Loucy (cell line): ENCODE measurements around the gene MBD6.

ENCODE experiments used
- CTCF ChIP-seq: fragments of 200-600 bp; sonication (generic); conservative IDR thresholded peaks from 2 replicates; pipeline ENCODE4 v1.5.1; 2014; ENCODE audit warnings: mild to moderate bottlenecking, antibody characterized with exemption, low read length
- EZH2phosphoT487 ChIP-seq: fragments of 200-600 bp; IDR thresholded peaks from 2 replicates; pipeline ENCODE4 v1.6.1; 2018; ENCODE audit warnings: antibody characterized with exemption, mild to moderate bottlenecking, moderate library complexity, borderline replicate concordance

DNA sequence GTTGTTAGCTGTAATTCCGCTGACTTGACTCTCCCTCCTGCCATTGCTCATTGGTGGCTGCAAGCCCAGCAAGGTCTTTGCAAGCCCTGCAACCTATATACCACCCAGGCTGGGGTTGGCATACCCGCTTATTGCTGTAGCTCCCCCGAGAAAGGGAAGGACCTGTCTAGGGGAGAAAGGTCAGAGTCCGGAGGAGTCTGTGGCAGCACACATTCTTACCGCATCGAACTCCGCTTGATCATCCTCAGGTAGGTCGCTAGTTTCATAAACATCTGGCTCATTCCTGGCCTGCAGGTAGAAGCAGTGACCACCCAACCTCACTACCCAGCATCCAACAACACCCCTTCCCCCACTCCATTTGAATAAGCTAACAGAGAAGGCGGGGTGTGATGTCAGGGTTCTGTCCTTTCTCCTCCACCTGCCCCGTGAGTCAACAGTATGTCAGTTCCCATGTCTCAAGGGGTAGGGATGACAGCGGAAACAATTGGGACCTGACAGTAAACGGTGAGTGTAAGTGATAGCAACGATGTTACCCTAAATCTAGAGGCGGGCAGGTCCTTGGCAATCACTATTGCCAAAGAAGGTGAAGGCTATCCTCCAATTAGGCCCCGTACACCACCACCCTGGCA is 23.3 kb downstream of the MBD6 start:
- TF ChIP-seq CTCF (no peak), EZH2phosphoT487 (no peak)
